HG02623 (cell line): ENCODE measurements around the gene STX16.
"Not testable (repeated sequence)": the region's sequence is repeated elsewhere in the genome, so short reads cannot be mapped to it uniquely, and the experiment has no call there.

Experiments
- ATAC-seq: cut with Tn5 transposase; IDR thresholded peaks from one replicate; pipeline ENCODE4 v1.9.1; 2021; ENCODE audit warnings: moderate library complexity; ENCODE audit not compliant: unreplicated experiment

The STX16 gene

DNA sequence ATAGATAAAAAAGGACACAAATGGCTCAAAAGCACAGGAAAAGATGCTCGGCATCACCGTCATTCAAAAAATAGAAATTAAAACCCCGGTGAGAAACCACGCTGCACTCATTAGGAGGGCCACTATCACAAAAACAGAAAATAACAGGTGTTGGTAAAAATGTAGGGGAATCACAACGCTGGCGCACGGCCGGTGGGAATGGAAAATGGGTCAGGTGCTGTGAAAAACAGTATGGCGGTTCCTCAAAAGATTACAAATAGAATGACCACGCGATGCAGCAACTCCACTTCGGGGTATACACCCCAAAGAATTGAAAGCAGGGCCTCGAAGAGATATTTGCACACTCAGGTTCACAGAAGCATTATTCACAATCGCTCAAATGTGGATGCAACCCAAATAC, 69.8 kb downstream of the STX16 start:
- ATAC-seq: no peak

DNA sequence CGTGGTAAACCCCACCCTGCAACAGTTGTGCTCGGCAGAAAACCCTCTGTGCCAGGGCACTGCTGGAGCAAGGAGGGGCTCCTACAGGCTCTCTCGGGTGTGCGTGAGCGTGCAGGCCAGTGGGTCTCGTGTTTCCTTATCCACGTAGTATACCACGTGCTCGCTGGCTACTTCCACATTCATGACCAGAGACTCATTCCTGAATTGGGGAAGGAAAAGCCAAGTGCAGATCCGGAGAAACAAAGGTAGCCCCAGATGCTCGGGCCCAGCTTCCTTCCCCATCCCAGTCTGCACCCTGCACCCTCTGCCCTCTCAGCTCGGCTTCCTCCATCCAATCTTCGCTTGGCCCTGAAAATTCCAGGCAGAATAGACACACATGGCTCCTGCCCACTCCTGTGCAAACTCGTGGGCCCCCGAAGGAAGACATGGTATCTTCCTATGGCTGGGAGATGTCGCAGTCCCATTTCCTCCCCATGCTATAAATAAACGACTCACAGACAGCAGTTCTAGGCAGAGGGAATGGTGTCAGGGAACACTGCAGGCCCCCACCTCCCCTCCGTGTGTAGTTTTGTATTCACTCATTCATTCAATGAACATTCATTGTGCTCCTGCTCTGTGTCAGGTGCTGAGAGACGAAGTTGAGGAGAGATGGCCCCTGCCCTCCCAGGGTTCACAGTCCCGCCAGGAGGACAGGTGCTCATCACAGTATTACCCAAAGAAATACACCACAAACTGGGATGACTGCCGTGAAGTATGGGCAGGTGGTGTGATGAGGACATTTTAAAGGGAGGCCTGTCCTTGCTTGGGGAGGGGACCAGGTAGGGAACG, 71.1 kb downstream of the STX16 start:
- no peak for ATAC-seq

DNA sequence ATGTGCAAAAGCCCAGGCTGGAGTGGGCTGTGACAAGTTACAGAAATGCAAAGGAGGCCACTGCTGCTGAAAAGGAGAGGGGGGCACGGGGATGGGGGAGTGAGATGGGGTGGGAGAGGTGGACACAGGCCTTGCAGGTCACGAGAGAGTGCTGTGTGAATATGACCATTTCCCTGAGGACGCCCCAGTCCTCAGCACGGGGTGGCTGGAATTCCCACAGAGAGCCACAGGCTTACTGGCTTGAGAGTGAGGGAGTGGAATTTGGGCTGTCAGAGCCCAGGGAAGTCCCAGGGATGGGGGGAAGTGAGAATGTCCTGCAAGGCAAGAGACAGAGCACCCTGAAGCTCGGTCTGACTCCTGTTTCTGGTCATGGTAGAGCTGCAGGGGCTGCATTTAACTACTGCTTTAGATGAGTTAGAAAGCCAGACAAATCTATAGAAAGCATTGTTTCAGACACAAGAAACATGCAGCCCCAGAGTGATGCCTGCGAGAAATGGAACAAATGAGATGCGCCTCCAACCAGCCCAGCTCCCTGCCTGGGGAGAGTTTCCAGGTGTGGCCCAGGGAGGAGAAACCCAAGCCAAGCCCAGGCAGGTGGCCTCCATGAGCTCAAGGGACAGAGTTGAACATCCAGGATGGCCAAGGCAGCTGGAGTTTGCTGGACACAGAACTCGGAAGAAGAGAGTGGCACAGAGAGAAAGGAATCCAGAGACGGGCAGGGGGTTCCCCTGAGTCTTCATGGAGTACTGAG, 72.0 kb downstream of the STX16 start:
- no peak for ATAC-seq

DNA sequence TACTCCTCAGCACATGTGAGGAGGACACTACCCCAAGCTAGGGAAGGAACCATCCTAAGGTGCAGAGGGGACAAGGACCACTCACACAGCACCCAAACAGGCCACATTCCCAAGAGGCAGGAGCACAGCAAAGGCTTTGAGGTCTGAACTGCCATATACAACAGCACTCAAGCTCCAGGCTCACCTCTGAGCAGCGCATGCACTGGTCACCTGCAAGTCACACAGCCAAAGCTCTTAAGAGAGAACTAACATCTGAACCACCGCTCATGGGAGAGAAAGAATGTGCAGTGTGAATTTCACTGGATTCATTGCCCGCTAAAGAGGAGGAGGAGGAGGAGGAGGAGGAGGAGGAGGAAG, 72.5 kb downstream of the STX16 start:
- no peak for ATAC-seq

DNA sequence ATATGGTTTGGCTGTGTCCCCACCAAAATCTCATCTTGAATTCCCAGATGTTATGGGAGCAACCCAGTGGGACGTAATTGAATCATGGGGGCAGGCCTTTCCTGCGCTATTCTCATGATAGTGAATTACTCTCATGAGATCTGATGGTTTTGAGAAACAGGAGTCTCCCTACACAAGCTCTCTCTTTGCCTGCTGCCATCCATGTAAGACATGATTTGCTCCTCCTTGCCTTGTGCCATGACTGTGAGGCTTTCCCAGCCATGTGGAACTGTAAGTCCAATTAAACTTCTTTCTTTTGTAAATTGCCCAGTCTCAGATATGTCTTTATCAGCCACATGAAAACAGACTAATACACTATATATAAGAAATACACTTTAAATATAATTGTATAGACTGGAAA, 75.1 kb downstream of the STX16 start:
- not testable (repeated sequence) for ATAC-seq
